Raji (cell line): Measurements from ENCODE around the gene ARMC6.

Experiments
- POLR2A ChIP-seq: IDR thresholded peaks from 2 replicates; pipeline ENCODE4 v1.6.1; 2011; ENCODE audit warnings: low read depth, low read length, control low read depth; ENCODE audit not compliant: insufficient read depth

Gene ARMC6

GRCh38 chr19:19076476-19076875 is 43.1 kb downstream of the ARMC6 start:
- TF ChIP-seq POLR2A, result no peak

DNA sequence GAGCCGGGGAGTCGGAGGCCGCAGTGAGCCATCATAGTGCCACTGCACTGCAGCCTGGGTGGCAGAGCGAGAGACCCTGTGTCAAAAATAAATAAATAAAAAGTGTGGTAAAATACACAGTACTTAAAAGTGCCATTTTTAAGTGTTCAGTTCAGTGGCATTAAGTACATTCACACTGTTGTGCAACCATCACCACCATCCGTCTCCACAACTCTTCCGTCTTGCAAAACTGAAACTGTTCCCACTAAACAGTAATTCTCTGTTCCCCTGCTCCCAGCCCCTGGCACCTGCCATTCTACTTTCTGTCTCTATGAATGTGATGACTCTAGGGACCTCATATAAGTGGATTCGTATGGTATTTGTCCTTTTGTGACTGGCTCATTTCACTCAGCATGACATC is 43.7 kb downstream of the ARMC6 start:
- no peak for TF ChIP-seq POLR2A

GRCh38 chr19:19078801-19079200 is 45.4 kb downstream of the ARMC6 start:
- no peak for TF ChIP-seq POLR2A

DNA sequence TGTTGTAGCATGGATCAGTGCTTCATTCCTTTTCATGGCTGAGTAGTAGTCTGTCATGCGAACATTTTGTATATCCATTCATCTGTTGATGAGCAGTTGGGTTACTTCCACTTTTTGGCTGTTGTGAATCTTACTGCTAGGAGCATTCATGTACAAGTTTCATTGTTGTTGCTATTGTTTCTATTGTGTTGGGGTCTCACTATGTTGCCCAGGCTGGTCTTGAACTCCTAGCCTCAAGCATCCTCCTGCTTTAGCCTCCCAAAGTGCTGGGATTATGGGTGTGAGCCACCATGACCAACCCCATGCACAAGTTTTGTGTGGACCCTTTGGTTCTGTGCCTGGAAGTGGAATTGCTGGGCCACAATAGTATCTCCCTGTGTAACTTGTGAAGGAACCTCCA is 46.2 kb downstream of the ARMC6 start:
- TF ChIP-seq POLR2A, result no peak

GRCh38 chr19:19081642-19082151 is 48.3 kb downstream of the ARMC6 start:
- no peak for TF ChIP-seq POLR2A

- no peak for TF ChIP-seq POLR2A
These were observed 50.2 kb downstream of the ARMC6 start for GRCh38 chr19:19083413-19084178.

- TF ChIP-seq POLR2A, result no peak
These were observed 54.3 kb downstream of the ARMC6 start for GRCh38 chr19:19087676-19088075.

GRCh38 chr19:19094513-19094912 is 61.1 kb downstream of the ARMC6 start:
- TF ChIP-seq POLR2A, result no peak

GRCh38 chr19:19095691-19096090 is 62.3 kb downstream of the ARMC6 start:
- no peak for TF ChIP-seq POLR2A

- no peak for TF ChIP-seq POLR2A
These were observed 63.5 kb downstream of the ARMC6 start for GRCh38 chr19:19096641-19097627.

- no peak for TF ChIP-seq POLR2A
These were observed 64.8 kb downstream of the ARMC6 start for GRCh38 chr19:19098084-19098702.

DNA sequence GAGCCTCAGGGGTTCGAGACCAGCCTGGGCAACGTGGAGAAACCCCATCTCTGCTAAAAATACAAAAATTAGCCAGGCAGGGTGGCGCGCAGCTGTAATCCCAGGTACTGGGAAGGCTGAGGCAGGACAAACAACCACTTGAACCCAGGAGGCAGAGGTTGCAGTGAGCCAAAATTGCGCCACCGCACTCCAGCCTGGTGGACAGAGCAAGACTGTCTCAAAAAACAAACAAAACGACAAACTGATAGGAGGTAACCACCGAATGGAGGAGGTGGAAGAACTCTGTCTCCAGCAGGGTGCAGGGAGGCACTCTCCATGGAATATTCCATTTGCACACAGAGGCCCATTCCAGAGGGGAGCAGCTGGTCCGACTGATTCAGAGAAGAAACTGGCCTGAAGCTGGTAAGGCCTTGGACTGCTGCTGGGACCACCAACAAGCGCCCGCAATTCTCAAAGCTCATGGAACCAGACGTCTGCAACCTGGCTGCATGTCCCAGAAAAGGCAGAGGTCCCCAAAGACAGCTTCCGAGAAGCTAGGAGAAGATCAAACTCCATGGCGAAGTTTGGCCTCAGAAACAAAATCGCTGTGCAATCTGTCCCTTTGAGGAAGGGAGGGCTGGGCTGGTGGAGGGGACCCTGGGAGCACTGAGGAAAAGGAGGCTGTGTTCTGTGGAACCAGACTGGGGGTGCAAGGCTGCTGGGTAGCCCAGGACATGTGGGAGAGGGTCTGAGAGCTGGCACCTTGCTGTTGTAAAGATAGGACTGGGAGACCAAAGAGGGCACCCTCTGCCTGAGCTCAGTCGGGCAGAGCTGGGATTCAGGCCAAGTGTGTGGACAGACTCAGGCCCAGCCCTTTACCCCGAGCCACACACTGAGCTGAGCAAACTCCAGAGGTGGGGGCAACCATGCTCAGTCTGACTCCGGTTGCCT is 65.6 kb downstream of the ARMC6 start:
- TF ChIP-seq POLR2A, result no peak

DNA sequence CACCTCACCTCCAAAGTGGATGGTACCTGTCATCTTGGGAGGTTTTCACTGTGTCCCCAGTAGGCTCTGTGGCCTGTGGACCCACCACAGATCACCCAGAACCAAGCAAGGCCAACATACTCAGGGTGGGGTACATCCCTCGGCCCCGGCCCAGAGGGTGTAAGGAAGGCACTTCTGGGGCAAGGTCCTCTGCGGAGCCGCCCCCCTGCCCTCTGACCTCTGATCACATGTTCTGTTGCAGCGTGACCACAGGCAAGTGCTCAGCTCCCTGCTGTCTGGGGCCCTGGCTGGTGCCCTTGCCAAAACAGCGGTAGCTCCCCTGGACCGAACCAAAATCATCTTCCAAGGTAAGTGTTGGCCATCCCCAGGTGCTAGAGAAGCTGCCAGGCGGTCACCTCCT is 68.1 kb downstream of the ARMC6 start:
- no peak for TF ChIP-seq POLR2A

DNA sequence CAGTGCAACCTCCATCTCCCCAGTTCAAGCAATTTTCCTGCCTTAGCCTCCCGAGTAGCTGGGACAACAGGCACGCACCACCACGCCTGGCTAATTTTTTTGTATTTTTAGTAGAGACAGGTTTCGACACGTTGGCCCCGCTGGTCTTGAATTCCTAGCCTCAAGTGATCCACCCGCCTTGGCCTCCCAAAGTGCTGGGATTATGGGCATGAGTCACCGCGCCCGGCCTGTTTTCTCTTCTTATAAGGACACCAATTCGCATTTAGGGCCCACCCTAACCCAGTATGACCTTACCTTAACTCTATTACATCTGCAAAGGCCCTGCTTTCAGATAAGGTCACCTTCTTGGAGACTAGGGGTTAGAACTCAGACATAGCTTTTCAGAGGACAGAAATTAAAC is 69.8 kb downstream of the ARMC6 start:
- TF ChIP-seq POLR2A, result no peak
